ENCODE measurements around the gene GORAB.

DNA sequence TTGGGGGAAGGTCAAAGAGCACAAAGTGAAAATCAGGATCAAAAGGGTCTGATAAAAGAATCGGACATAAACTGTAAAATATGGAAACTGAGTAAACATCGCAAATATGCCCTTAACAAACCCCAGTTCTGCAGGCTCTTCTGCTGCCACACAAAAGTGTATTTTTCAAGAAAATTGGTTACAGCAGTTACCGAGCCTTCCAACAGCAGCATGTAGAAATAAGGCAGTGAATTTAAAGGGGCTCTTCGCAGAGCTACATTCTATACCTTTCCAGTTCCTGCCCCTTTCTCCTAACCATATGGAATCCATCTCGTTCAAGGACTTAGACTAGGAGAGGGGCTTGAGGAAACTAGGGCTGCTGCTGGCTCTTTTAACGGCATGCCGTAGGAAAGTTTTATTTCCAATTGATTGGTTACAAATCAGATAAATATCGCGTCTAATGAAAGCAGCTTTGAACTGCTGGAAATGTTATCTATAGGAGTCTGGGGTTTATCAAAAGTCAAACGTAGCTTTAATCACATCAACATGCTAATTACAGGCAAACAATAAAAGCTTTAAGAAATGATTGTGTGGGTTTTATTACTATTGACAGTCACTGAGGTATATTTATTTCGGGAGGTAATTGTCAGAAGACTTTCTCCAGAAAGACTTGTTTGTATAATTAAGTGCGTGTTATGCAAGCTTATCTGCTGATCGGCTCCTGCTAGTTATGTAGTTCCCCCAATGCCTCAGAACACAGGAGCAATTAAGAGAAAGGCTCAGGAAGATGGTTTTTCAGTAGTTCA, 59.1 kb downstream of the GORAB start:
- TF ChIP-seq, protein P1, sequence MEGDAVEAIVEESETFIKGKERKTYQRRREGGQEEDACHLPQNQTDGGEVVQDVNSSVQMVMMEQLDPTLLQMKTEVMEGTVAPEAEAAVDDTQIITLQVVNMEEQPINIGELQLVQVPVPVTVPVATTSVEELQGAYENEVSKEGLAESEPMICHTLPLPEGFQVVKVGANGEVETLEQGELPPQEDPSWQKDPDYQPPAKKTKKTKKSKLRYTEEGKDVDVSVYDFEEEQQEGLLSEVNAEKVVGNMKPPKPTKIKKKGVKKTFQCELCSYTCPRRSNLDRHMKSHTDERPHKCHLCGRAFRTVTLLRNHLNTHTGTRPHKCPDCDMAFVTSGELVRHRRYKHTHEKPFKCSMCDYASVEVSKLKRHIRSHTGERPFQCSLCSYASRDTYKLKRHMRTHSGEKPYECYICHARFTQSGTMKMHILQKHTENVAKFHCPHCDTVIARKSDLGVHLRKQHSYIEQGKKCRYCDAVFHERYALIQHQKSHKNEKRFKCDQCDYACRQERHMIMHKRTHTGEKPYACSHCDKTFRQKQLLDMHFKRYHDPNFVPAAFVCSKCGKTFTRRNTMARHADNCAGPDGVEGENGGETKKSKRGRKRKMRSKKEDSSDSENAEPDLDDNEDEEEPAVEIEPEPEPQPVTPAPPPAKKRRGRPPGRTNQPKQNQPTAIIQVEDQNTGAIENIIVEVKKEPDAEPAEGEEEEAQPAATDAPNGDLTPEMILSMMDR (IDR thresholded peaks at IDR 0.05; ENCODE audit: control extremely low read depth in 1 of 3, insufficient read depth in 1 of 3, low read depth in 1 of 3, low read length in 3 of 3): no peak
- no peak for TF ChIP-seq POLR2A (IDR thresholded peaks at IDR 0.05; ENCODE audit: control extremely low read depth in 1 of 2, low read depth in 2 of 2, low read length in 2 of 2)
- no peak for TF ChIP-seq CREB1 (IDR thresholded peaks at IDR 0.05)
- TF ChIP-seq EZH2 (IDR thresholded peaks at IDR 0.05; ENCODE audit: low read depth, low read length, severe bottlenecking): no peak
- no peak for TF ChIP-seq SP2 (IDR thresholded peaks at IDR 0.05; ENCODE audit: low read length)

Data from H1 (cell line).